Measurements from ENCODE around the gene NUP210. TPM values are rescaled to one million over a fixed set of nuclear protein-coding genes. Genes with fewer than 3 reads are reported as not detected.

NUP210 gene
- total and polyA plus RNA-seq, 2 of the 13 experiments (the other 11 are each of a cell fraction or from before 2014, with no cell fraction given), result 31.6 to 35.2 TPM

GRCh38 chr3:13289771-13290285 lies 130.3 kb downstream of the NUP210 start:
- Histone ChIP-seq H3K4me1 (ENCODE audit: insufficient read depth, low read length) (peaks cover 20% of the 10 kb centered on the region), H3K36me3 (replicated peaks in 1 of 2; ENCODE audit: control insufficient read depth in 1 of 2, insufficient read depth in 2 of 2, low read length in 2 of 2) (no peaks in the 10 kb centered on the region), H3K4me3 (replicated peaks in 1 of 3; ENCODE audit: insufficient read depth in 1 of 3, low read depth in 2 of 3, low read length in 3 of 3) (no peak overlapping the region; a peak in 1 of 6 replicates), H2AFZ (ENCODE audit: low read length) (no peak overlapping the region), H3K9me3 (ENCODE audit: low read length) (peaks cover 14% of the 10 kb centered on the region), H4K20me1 (ENCODE audit: insufficient read depth, low read length) (no peaks in the 10 kb centered on the region), H3K27ac (ENCODE audit: extremely low read length, insufficient read depth, low read length) (no peak overlapping the region), H3K27me3 (ENCODE audit: control insufficient read depth in 1 of 2, insufficient read depth in 2 of 2, low read length in 2 of 2) (peaks cover 2 to 52% of the 10 kb centered on the region in 2 experiments; a peak in 3 of 5 replicates), H3K9ac (ENCODE audit: insufficient read depth, low read depth, low read length) (no peak overlapping the region), H3K79me2 (ENCODE audit: insufficient read depth, low read length) (no peaks in the 10 kb centered on the region), H3K4me2 (ENCODE audit: low read depth, low read length) (no peak overlapping the region)
- no peak for TF ChIP-seq MTERF4 (CRISPR knock-in tag; IDR thresholded peaks at IDR 0.05)
- no peak for TF ChIP-seq HMG20B (CRISPR knock-in tag; conservative IDR thresholded peaks at IDR 0.05)
- no peak for TF ChIP-seq PREB (CRISPR knock-in tag; IDR thresholded peaks at IDR 0.05)
- no peak for TF ChIP-seq ZNF646 (CRISPR knock-in tag; IDR thresholded peaks at IDR 0.05)
- TF ChIP-seq ZNF441 (CRISPR knock-in tag; IDR thresholded peaks at IDR 0.05; ENCODE audit: borderline replicate concordance), result no peak
- no peak for TF ChIP-seq TRAFD1 (CRISPR knock-in tag; IDR thresholded peaks at IDR 0.05; ENCODE audit: borderline replicate concordance)
- no peak for TF ChIP-seq ZFP1 (CRISPR knock-in tag; IDR thresholded peaks at IDR 0.05)
- TF ChIP-seq ZNF446 (CRISPR knock-in tag; IDR thresholded peaks at IDR 0.05), result no peak
- TF ChIP-seq THYN1 (CRISPR knock-in tag; IDR thresholded peaks at IDR 0.05; ENCODE audit: borderline replicate concordance, low read depth), result no peak
- TF ChIP-seq HOXA5 (CRISPR knock-in tag; IDR thresholded peaks at IDR 0.05), result no peak
- ChIA-PET CTCF (ENCODE audit: low intra/inter-chr PET ratio, low total read pairs) (no interaction called here), POLR2A (no interaction called here)
- in situ Hi-C loops (cut with HindIII; ENCODE audit: extremely low pct_ligation_motif_present, low pct_unique_long_range_greater_than_20kb) (no loop called here), intact Hi-C loops (cut with micrococcal nuclease; ENCODE audit: unreplicated experiment) (no loop called here)
- FAIRE-seq (no peak), ATAC-seq (no peak), DNase-seq (ENCODE audit: low spot score) (no peak)
- WGBS (ENCODE audit: low lambda C conversion rate), result 29% methylated on average over 8 of the region's 9 CpGs
- no TSS peak for BruUV-seq (replicated peaks)

Data from HepG2 (cell line).